ENCODE measurements around the gene PEAK3. TPM values are rescaled to one million over a fixed set of nuclear protein-coding genes. Genes with fewer than 3 reads are reported as not detected.
A peak's percentile ranks its signal among the peaks of the same experiment; 100 is the strongest.

Gene PEAK3
- total RNA-seq, 1 experiment from 2014 or later, result not detected

DNA sequence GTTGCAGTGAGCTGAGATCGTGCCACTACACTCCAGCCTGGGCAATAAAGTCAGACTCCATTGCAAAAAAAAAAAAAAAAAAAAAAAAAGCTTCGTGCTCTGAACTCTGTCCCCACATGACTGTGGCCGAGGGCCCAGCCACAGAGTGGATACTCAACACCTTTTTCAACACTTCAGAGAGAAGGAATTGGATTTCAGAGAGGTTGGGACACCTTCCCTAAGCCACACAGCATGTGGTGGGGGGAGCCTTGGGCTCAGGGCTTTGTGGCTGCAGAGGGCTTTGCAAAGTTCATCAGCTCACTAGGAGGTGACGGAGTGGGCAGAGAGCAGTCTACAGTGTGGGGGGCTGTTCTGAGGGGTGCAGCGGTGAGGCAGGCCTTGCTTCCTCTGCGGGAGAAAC, 36.9 kb upstream of the PEAK3 start:
- in situ Hi-C loops (cut with HindIII; ENCODE audit: low pct_unique_long_range_greater_than_20kb, low sequenced_read_pairs), result no loop called here
- no peak for DNase-seq (ENCODE audit: low read depth, low spot score)

DNA sequence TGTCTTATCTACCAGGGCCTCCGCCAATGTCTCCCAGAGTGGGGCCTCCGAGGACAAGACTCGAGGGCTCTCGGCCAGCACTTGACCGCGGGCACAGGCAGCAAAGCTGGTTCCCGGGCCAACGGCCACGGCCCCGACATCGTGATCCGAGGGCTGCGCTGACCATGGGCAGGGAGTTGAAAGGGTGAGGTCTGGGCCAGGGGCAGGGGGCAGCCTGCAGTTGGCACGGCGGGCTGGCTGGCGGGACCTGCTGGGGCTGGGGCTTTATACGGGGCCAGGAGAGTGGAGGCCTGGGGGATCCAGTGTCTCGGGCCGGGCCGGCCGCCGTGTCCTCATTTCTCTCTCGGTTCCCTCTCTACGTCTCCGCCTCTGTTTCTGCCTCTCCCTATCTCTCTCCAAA, 35.8 kb upstream of the PEAK3 start:
- in situ Hi-C loops (cut with HindIII; ENCODE audit: low pct_unique_long_range_greater_than_20kb, low sequenced_read_pairs), result no loop called here
- DNase-seq (ENCODE audit: low read depth, low spot score), result no peak

- DNase-seq (ENCODE audit: low read depth, low spot score), result no peak
- in situ Hi-C loops (cut with HindIII; ENCODE audit: low pct_unique_long_range_greater_than_20kb, low sequenced_read_pairs), result no loop called here
Measured at GRCh38 chr19:2317300-2317699, 35.3 kb upstream of the PEAK3 start.

- peak; percentile 68 for DNase-seq (ENCODE audit: low read depth, low spot score)
- in situ Hi-C loops (cut with HindIII; ENCODE audit: low pct_unique_long_range_greater_than_20kb, low sequenced_read_pairs), result no loop called here
Measured at GRCh38 chr19:2315818-2316353, 33.9 kb upstream of the PEAK3 start.

- in situ Hi-C loops (cut with HindIII; ENCODE audit: low pct_unique_long_range_greater_than_20kb, low sequenced_read_pairs), result no loop called here
- DNase-seq (ENCODE audit: low read depth, low spot score), result no peak
Measured at GRCh38 chr19:2315121-2315817, 33.3 kb upstream of the PEAK3 start.

- in situ Hi-C loops (cut with HindIII; ENCODE audit: low pct_unique_long_range_greater_than_20kb, low sequenced_read_pairs), result no loop called here
Measured at GRCh38 chr19:2312820-2313501, 31.0 kb upstream of the PEAK3 start.

DNA sequence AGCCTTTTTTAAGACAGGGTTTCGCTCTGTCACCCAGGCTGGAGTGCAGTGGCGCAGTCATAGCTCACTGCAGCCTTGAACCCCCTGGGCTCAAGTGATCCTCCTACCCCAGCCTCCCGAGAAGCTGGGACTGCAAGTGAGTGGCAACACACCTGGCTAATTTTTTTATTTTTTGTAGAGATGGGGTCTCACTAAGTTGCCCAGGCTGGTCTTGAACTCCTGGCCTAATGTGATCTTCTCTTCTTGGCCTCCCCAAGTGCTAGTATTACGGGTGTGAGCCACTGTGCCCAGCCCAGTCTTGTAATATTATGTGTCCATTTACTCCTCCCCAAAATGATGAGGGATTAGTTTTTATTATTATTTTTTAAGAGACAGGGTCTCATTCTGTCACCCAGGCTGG, 29.1 kb upstream of the PEAK3 start:
- in situ Hi-C loops (cut with HindIII; ENCODE audit: low pct_unique_long_range_greater_than_20kb, low sequenced_read_pairs), result no loop called here
- DNase-seq (ENCODE audit: low read depth, low spot score), result no peak

More at GRCh38 chr19:2312820-2313501, 31.0 kb upstream of the PEAK3 start:
- DNase-seq (ENCODE audit: low read depth, low spot score), result no peak

DNA sequence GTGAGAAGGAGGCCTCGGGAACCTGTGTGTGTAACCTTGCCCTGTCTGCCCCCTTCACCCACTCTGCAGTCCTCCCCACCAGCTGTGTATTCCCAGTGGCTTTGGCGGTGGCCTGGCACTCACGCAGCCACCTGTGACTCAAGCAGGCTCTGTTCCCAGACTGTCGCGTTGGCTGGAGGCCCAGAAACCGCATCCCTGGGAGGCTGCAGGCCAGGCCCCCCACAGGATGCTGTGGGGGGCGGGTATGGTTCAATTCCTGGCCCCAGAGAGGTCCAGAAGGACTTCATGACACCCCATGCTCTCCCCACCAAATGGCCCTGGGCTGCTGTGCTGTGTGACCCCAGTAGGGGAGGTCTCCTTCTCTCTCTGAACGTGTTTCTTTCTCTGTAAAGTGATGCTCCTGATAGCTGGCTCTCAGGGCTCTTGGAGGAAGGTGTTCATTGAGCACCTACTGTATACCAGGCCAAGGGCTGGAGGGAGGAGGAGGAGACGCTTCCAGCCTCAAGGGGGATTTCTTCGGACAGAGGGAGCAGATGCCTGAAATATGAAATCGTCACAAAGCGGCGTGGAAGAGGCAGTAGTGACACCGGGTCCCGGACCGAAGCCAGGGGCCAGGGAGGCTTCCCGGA, 27.9 kb upstream of the PEAK3 start:
- no peak for DNase-seq (ENCODE audit: low read depth, low spot score)
- in situ Hi-C loops (cut with HindIII; ENCODE audit: low pct_unique_long_range_greater_than_20kb, low sequenced_read_pairs), result no loop called here

GRCh38 chr19:2308114-2308556, 26.2 kb upstream of the PEAK3 start, which contains the start of gene LINGO3:
Gene LINGO3 (minus strand): TSS chr19:2308154. CDS start chr19:2291776, 16,378 bp downstream.
- in situ Hi-C loops (cut with HindIII; ENCODE audit: low pct_unique_long_range_greater_than_20kb, low sequenced_read_pairs), result no loop called here

DNA sequence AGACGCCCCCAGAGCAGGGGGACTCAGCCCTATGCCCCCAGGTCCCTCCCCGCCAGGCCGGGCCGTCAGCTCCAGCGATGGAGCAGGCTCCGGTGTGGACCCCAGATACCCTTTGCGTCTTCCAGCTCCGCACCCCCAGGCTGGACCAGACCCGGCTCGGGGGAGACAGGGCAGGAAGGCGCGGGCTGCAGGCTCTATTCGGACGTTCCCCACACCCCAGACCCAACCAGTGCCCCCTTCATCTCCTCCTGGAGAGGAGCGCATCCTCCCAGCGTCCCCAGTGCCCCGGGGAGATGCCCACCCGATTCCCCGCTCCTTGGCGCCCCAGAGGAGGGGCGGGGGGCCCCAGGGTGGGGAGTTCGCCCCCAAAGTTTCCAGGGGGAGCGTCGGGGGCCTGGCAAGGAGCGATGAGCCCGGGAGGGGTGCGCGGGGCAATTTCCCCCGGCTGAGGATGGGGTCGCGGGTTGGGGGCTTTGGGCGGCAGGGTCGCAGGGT, 25.6 kb upstream of the PEAK3 start:
- in situ Hi-C loops (cut with HindIII; ENCODE audit: low pct_unique_long_range_greater_than_20kb, low sequenced_read_pairs), result no loop called here
- no peak for DNase-seq (ENCODE audit: low read depth, low spot score)

More at GRCh38 chr19:2308114-2308556, 26.2 kb upstream of the PEAK3 start, which contains the start of gene LINGO3:
- no peak for DNase-seq (ENCODE audit: low read depth, low spot score)

DNA sequence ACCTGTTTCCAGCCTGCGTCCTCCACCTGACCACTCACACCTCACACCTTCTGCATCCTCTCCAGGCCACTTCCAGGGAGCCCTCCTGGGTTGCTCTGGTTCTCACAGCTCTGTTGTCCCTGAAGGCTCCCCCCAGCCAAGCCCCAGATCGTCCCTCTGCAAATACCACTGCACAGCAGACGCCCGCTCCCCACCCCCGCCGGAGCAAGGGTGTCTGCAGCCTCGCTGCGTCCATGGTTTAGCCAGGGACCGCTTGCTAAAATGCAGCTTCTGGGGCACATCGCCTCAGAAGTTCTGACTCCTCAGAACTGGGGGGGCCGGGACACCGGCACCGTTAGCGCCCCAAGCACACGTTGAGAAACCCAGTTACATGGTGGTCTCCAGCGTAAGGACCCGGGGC, 25.0 kb upstream of the PEAK3 start:
- in situ Hi-C loops (cut with HindIII; ENCODE audit: low pct_unique_long_range_greater_than_20kb, low sequenced_read_pairs), result no loop called here
- no peak for DNase-seq (ENCODE audit: low read depth, low spot score)

- no peak for DNase-seq (ENCODE audit: low read depth, low spot score)
- in situ Hi-C loops (cut with HindIII; ENCODE audit: low pct_unique_long_range_greater_than_20kb, low sequenced_read_pairs), result no loop called here
Measured at GRCh38 chr19:2306281-2306806, 24.4 kb upstream of the PEAK3 start.

DNA sequence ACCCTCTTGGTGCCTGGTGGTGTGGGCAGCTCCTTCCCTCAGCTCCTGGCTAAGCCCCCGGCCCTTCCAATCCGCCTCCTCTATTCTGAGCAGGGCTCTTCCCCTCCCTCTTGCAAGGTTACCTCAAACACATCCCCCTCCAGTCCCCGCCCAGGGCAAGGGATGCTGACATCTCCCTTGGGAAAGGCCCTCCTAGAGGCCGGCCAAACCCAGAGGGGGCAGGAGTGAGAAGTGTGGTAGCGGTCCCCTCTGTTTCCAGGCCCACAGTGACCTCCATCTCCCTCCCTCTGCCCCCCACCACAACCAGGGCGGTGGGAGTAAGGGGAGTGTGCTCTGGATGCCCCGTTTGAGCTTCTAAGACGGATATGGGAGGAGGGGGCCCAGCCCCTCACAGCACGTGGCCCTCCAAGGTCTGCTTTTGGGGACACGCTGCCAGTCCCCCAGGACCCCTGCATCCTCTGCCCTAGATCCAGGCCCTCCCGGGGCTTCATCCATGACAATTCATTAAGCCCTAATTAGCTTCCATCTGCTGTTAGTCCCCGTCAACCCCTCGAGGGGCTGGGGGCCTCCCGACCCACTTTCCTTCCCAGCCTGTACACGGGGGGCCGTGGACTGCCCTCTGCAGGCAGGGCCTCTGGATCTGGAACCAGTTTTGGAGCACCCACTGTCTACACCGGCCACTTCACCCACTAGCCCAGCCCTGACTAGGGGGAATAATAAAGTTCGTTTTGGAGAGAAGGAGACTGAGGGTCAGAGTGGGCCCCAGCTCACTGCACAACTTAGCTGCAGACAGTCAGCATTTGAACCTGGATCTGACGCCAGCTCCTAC, 23.7 kb upstream of the PEAK3 start:
- in situ Hi-C loops (cut with HindIII; ENCODE audit: low pct_unique_long_range_greater_than_20kb, low sequenced_read_pairs), result no loop called here
- DNase-seq (ENCODE audit: low read depth, low spot score), result no peak

- in situ Hi-C loops (cut with HindIII; ENCODE audit: low pct_unique_long_range_greater_than_20kb, low sequenced_read_pairs), result no loop called here
- DNase-seq (ENCODE audit: low read depth, low spot score), result no peak
Measured at GRCh38 chr19:2303211-2303798, 21.3 kb upstream of the PEAK3 start.

- no peak for DNase-seq (ENCODE audit: low read depth, low spot score)
Measured at GRCh38 chr19:2302319-2303210, 20.6 kb upstream of the PEAK3 start.

GRCh38 chr19:2300533-2300932, 18.6 kb upstream of the PEAK3 start:
- in situ Hi-C loops (cut with HindIII; ENCODE audit: low pct_unique_long_range_greater_than_20kb, low sequenced_read_pairs), result no loop called here
- DNase-seq (ENCODE audit: low read depth, low spot score), result no peak

More at GRCh38 chr19:2302319-2303210, 20.6 kb upstream of the PEAK3 start:
- in situ Hi-C loops (cut with HindIII; ENCODE audit: low pct_unique_long_range_greater_than_20kb, low sequenced_read_pairs), result no loop called here

All from SK-MEL-5 (cell line).